Measurements from ENCODE around the gene APLP2.

APLP2 gene

DNA sequence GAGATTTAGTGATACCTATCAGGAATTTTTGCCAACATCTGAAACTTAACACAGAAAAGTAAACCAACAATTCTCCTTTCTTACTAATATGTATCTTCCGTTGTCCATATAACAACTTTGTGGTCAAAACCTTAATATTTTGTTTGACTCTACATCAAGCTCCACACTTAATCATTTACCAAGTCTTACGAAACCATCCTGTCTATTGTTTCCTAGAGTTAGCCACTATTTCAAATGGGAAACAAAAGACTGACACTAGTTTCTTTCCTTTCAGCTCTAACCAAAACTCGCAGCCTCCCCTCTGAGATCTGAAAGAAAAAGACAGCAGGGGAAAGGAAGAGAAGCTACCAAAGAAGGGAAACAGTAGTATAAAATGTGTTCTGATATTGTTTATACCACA, 40.6 kb upstream of the APLP2 start:
- peak; percentile 8 for DNase-seq (ENCODE audit: low read depth)

DNA sequence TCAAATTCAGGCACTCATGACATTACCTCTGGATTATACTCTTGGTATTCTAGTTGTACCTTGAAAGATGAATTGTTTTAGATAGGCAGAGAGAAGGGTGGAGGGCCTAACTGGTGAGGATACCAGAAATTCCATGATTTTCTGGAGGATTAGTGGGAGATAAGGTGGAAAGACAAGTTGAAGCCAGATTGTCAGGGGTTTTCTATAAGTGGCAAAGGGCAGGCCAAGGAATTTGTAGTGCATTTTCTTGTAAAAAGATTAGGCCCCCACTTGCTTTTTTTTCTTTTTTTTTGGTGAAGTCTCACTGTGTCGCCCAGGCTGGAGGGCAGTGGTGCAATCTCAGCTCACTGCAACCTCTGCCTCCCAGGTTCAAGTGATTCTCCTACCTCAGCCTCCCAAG, 38.6 kb upstream of the APLP2 start:
- no peak for DNase-seq (ENCODE audit: low read depth)
- TF ChIP-seq CTCF (IDR thresholded peaks at IDR 0.05; ENCODE audit: insufficient read depth, low read depth, low read length, missing control alignments), result no peak

More for the DNA sequence above, 40.6 kb upstream of the APLP2 start:
- no peak for TF ChIP-seq CTCF (IDR thresholded peaks at IDR 0.05; ENCODE audit: insufficient read depth, low read depth, low read length, missing control alignments)
- no peak overlapping the region for H3K4me3 ChIP-seq (ENCODE audit: low read depth, low read length)

GRCh38 chr11:130031945-130032344, 37.7 kb upstream of the APLP2 start:
- no peak overlapping the region for H3K4me3 ChIP-seq (ENCODE audit: low read depth, low read length)
- no peak for DNase-seq (ENCODE audit: low read depth)
- no peak for TF ChIP-seq CTCF (IDR thresholded peaks at IDR 0.05; ENCODE audit: insufficient read depth, low read depth, low read length, missing control alignments)

More for the DNA sequence above, 38.6 kb upstream of the APLP2 start:
- no peak overlapping the region for H3K4me3 ChIP-seq (ENCODE audit: low read depth, low read length)

DNA sequence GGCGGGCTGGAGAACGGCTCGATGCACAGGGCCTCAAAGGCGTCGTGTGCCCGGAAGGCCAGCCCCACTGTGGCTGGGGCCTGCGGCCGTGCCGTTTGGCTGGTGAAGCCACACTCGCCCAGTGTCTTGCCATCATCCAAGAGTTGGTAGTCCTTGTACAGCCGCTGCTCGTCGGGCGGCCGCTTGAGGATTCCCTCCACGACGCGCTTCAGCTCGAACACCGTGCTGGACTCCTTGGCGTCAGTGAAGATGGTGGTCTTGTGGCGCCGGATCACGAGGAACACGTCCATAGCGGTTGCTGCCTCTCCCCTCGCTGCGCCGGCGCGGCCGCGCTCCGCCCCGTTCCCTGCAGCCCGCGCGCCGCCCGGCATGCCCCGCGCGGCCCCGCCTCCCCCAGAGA, 36.8 kb upstream of the APLP2 start:
- no peak for DNase-seq (ENCODE audit: low read depth)
- TF ChIP-seq CTCF (IDR thresholded peaks at IDR 0.05; ENCODE audit: insufficient read depth, low read depth, low read length, missing control alignments), result no peak
- no peak overlapping the region for H3K4me3 ChIP-seq (ENCODE audit: low read depth, low read length)

DNA sequence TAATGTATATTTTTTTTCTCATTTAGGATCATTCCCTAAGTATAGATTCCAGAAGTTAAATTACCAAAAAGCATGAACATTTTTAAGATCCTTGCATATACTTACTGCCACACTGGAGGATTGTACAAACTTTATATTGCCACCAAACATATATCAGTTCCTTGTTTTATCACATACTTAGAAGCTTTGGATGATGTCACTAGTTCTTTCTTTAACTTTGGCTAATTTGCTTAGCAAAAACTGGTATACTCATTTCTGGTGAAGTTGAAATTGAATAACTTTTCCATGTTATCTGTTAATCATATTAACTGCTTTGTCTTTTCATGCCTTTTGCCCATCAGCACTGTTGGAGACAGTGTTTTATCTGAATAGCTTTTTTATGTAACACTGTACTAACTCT, 35.5 kb upstream of the APLP2 start:
- DNase-seq (ENCODE audit: low read depth), result no peak
- no peak overlapping the region for H3K4me3 ChIP-seq (ENCODE audit: low read depth, low read length)
- TF ChIP-seq CTCF (IDR thresholded peaks at IDR 0.05; ENCODE audit: insufficient read depth, low read depth, low read length, missing control alignments), result no peak

- no peak for DNase-seq (ENCODE audit: low read depth)
- TF ChIP-seq CTCF (IDR thresholded peaks at IDR 0.05; ENCODE audit: insufficient read depth, low read depth, low read length, missing control alignments), result no peak
- H3K4me3 ChIP-seq (ENCODE audit: low read depth, low read length), result no peak overlapping the region
These were observed 32.6 kb upstream of the APLP2 start for GRCh38 chr11:130037058-130037457.

DNA sequence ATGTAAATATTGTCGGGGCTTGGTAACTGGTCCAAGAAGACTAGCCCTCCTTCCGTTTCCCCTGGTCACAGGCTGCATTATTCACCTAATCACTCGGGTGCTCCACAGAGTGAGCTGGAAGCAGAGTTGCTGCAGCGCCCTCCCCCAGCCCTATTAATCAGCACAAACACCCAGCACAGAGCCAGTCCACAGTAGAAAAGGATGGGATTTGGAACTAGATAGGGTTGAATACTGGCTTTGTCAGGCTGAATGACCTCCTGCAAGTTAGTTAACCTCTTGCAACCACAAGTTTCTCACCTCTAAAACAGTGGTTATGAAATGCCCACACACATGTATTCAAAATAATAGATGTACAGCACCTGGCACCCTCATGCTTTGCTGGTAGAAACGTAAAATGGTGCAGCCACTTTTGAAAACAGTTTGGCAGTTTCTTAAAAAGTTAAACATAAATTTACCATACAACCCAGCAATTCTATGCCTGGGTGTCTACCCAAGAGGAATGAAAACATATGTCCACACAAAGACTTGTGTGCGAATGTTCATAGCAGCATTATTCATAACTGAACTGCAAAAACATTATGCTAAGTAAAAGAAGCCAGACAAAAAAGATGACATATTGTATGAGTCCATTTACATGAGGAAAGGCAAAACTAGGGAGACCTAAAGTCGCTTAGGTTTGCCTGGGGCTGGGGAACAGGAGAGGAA, 31.7 kb upstream of the APLP2 start:
- no peak overlapping the region for H3K4me3 ChIP-seq (ENCODE audit: low read depth, low read length)
- DNase-seq (ENCODE audit: low read depth), result no peak
- TF ChIP-seq CTCF (IDR thresholded peaks at IDR 0.05; ENCODE audit: insufficient read depth, low read depth, low read length, missing control alignments), result no peak
